Endothelial cell of umbilical vein (primary cell): ENCODE results near the gene ARHGEF40.

Source experiments
- EZH2 ChIP-seq: IDR thresholded peaks from 2 replicates; pipeline ENCODE4 v1.6.1; 2012; ENCODE audit warnings: borderline replicate concordance, low read depth, mild to moderate bottlenecking, moderate library complexity, low read length, inconsistent platforms; ENCODE audit not compliant: severe bottlenecking
- FOS ChIP-seq: IDR thresholded peaks from 2 replicates; pipeline ENCODE4 v1.6.1; 2011; ENCODE audit warnings: mild to moderate bottlenecking, low read length, moderate library complexity, borderline replicate concordance; ENCODE audit not compliant: insufficient read depth
- GATA2 ChIP-seq: IDR thresholded peaks from 2 replicates; pipeline ENCODE4 v1.7.0; 2011; ENCODE audit warnings: low read depth, mild to moderate bottlenecking, moderate library complexity, mixed read lengths, low read length; ENCODE audit not compliant: insufficient read length, insufficient read depth
- JUN ChIP-seq: IDR thresholded peaks from 2 replicates; pipeline ENCODE4 v1.6.1; 2011; ENCODE audit warnings: borderline replicate concordance, low read depth; ENCODE audit not compliant: insufficient read length, insufficient read depth
- MYC ChIP-seq: IDR thresholded peaks from one replicate; pipeline ENCODE4 v1.6.1; 2011; ENCODE audit warnings: mild to moderate bottlenecking, low read depth, low read length
- POLR2A ChIP-seq: IDR thresholded peaks from 2 replicates; pipeline ENCODE4 v1.6.1; 2012; ENCODE audit warnings: low read depth, mild to moderate bottlenecking, control low read depth, low read length
- POLR2AphosphoS5 ChIP-seq: IDR thresholded peaks from 2 replicates; pipeline ENCODE4 v1.6.1; 2012; ENCODE audit warnings: low read depth, mild to moderate bottlenecking, control low read depth, low read length, moderate library complexity; ENCODE audit not compliant: insufficient read depth
- TF ChIP-seq, protein P1 (sequence below), 2 donors: IDR thresholded peaks; 1 replicate in 1 of 2; 2 replicates in 1 of 2; pipeline ENCODE4 v1.5.1; 2011; ENCODE audit warnings: low read length in 2 of 2, mild to moderate bottlenecking in 2 of 2, moderate library complexity in 2 of 2, control low read depth in 1 of 2, inconsistent platforms in 1 of 2, low read depth in 1 of 2; ENCODE audit not compliant: insufficient read depth in 1 of 2; ENCODE audit errors: extremely low read depth in 1 of 2
- TF ChIP-seq, protein P2 (sequence below): IDR thresholded peaks from 2 replicates; pipeline ENCODE4 v1.6.1; 2011; ENCODE audit not compliant: insufficient read depth, insufficient read length

DNA sequence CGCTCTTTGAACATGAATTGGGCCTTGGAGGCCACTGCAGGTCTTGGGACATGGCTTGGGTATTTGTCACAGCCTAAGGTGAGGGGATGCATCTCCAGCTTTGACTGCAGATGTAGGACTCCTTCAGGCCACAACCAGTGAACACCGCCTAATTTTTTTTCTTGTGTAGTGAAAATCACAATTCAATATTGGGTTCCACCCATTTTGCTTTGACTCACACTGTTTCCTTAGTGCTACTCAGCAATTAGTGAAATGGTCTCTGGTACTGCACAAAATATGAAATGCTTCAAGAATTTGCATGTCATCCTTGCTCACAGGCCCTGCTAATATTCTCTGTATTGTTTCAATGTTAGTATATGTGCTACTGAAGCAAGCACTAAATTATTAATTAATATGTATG is 43.3 kb downstream of the ARHGEF40 start:
- TF ChIP-seq, protein P1, sequence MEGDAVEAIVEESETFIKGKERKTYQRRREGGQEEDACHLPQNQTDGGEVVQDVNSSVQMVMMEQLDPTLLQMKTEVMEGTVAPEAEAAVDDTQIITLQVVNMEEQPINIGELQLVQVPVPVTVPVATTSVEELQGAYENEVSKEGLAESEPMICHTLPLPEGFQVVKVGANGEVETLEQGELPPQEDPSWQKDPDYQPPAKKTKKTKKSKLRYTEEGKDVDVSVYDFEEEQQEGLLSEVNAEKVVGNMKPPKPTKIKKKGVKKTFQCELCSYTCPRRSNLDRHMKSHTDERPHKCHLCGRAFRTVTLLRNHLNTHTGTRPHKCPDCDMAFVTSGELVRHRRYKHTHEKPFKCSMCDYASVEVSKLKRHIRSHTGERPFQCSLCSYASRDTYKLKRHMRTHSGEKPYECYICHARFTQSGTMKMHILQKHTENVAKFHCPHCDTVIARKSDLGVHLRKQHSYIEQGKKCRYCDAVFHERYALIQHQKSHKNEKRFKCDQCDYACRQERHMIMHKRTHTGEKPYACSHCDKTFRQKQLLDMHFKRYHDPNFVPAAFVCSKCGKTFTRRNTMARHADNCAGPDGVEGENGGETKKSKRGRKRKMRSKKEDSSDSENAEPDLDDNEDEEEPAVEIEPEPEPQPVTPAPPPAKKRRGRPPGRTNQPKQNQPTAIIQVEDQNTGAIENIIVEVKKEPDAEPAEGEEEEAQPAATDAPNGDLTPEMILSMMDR (IDR thresholded peaks at IDR 0.05; ENCODE audit: extremely low read depth in 1 of 2, insufficient read depth in 1 of 2, low read depth in 1 of 2, low read length in 2 of 2): no peak
- no peak for TF ChIP-seq POLR2AphosphoS5
- TF ChIP-seq JUN: no peak
- no peak for TF ChIP-seq EZH2
- no peak for TF ChIP-seq POLR2A
- TF ChIP-seq, protein P2, sequence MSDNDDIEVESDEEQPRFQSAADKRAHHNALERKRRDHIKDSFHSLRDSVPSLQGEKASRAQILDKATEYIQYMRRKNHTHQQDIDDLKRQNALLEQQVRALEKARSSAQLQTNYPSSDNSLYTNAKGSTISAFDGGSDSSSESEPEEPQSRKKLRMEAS: no peak
- no peak for TF ChIP-seq GATA2
- TF ChIP-seq MYC: no peak
- no peak for TF ChIP-seq FOS
